Measurements from ENCODE around the gene TSPAN16. TPM values are rescaled to one million over a fixed set of nuclear protein-coding genes. Genes with fewer than 3 reads are reported as not detected.

TSPAN16 gene
- total and polyA plus RNA-seq, 2 of the 13 experiments (the other 11 are each of a cell fraction or from before 2014, with no cell fraction given), result not detected

GRCh38 chr19:11324079-11324661, 28.2 kb downstream of the TSPAN16 start (continued):
- TF ChIP-seq, protein P1, sequence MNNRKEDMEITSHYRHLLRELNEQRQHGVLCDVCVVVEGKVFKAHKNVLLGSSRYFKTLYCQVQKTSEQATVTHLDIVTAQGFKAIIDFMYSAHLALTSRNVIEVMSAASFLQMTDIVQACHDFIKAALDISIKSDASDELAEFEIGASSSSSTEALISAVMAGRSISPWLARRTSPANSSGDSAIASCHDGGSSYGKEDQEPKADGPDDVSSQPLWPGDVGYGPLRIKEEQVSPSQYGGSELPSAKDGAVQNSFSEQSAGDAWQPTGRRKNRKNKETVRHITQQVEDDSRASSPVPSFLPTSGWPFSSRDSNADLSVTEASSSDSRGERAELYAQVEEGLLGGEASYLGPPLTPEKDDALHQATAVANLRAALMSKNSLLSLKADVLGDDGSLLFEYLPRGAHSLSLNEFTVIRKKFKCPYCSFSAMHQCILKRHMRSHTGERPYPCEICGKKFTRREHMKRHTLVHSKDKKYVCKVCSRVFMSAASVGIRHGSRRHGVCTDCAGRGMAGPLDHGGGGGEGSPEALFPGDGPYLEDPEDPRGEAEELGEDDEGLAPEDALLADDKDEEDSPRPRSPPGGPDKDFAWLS (CRISPR knock-in tag; IDR thresholded peaks at IDR 0.05; ENCODE audit: borderline replicate concordance), result no peak
- TF ChIP-seq, protein P2, sequence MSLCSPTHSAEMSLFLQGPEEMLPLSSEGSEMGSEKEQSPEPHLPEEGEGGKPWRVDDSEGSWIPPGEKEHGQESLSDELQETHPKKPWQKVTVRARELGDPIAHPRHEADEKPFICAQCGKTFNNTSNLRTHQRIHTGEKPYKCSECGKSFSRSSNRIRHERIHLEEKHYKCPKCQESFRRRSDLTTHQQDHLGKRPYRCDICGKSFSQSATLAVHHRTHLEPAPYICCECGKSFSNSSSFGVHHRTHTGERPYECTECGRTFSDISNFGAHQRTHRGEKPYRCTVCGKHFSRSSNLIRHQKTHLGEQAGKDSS (CRISPR knock-in tag; IDR thresholded peaks at IDR 0.05; ENCODE audit: borderline replicate concordance, low read depth), result no peak
- no peak for TF ChIP-seq ZNF598 (CRISPR knock-in tag; IDR thresholded peaks at IDR 0.05; ENCODE audit: borderline replicate concordance)
- TF ChIP-seq, protein P3, sequence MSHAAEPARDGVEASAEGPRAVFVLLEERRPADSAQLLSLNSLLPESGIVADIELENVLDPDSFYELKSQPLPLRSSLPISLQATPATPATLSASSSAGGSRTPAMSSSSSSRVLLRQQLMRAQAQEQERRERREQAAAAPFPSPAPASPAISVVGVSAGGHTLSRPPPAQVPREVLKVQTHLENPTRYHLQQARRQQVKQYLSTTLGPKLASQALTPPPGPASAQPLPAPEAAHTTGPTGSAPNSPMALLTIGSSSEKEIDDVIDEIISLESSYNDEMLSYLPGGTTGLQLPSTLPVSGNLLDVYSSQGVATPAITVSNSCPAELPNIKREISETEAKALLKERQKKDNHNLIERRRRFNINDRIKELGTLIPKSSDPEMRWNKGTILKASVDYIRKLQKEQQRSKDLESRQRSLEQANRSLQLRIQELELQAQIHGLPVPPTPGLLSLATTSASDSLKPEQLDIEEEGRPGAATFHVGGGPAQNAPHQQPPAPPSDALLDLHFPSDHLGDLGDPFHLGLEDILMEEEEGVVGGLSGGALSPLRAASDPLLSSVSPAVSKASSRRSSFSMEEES (CRISPR knock-in tag; IDR thresholded peaks at IDR 0.05), result 0 out of 2 replicates have a peak, but pooled peaks have one; percentile 27
- no peak for TF ChIP-seq SMARCC2 (IDR thresholded peaks at IDR 0.05)
- no peak for TF ChIP-seq ZNF496 (CRISPR knock-in tag; IDR thresholded peaks at IDR 0.05; ENCODE audit: insufficient replicate concordance)
- TF ChIP-seq PITX1 (CRISPR knock-in tag; IDR thresholded peaks at IDR 0.05), result no peak
- no peak for TF ChIP-seq ATF1 (CRISPR knock-in tag; IDR thresholded peaks at IDR 0.05)
- no peak for TF ChIP-seq ZNF619 (CRISPR knock-in tag; IDR thresholded peaks at IDR 0.05)
- no peak for TF ChIP-seq ZFP90 (CRISPR knock-in tag; IDR thresholded peaks at IDR 0.05; ENCODE audit: borderline replicate concordance)
- no peak for TF ChIP-seq AHDC1 (CRISPR knock-in tag; IDR thresholded peaks at IDR 0.05; ENCODE audit: borderline replicate concordance)
- no peak for TF ChIP-seq NCOR1 (IDR thresholded peaks at IDR 0.05; ENCODE audit: borderline replicate concordance, low read length)
- 0 out of 2 replicates have a peak, but pooled peaks have one; percentile 29 for TF ChIP-seq GATAD1 (CRISPR knock-in tag; IDR thresholded peaks at IDR 0.05)
- no peak for TF ChIP-seq SIN3A (IDR thresholded peaks at IDR 0.05; ENCODE audit: borderline replicate concordance, low read depth, low read length)
- TF ChIP-seq SNAI1 (CRISPR knock-in tag; IDR thresholded peaks at IDR 0.05; ENCODE audit: borderline replicate concordance), result no peak
- peak; percentile 77 for TF ChIP-seq TCF7 (IDR thresholded peaks at IDR 0.05; ENCODE audit: low read depth)
- no peak for TF ChIP-seq CERS6 (CRISPR knock-in tag; IDR thresholded peaks at IDR 0.05)
- peak; percentile 41; the same call in 1 of the 2 replicates for TF ChIP-seq ZNF441 (CRISPR knock-in tag; IDR thresholded peaks at IDR 0.05; ENCODE audit: borderline replicate concordance)
- TF ChIP-seq ZNF773 (CRISPR knock-in tag; IDR thresholded peaks at IDR 0.05; ENCODE audit: borderline replicate concordance), result no peak
